NB4 (cell line): ENCODE results near the gene ASAH2.

Source experiments
- CTCF ChIP-seq: IDR thresholded peaks from one replicate; pipeline ENCODE4 v1.5.1; 2012; ENCODE audit warnings: low read depth, low read length
- MAX ChIP-seq: IDR thresholded peaks from 2 replicates; pipeline ENCODE4 v1.6.1; 2011; ENCODE audit warnings: low read depth, low read length
- POLR2A ChIP-seq: IDR thresholded peaks from 2 replicates; pipeline ENCODE4 v1.6.1; 2011; ENCODE audit warnings: mild to moderate bottlenecking; ENCODE audit not compliant: insufficient read length; ENCODE audit errors: extremely low read depth

- no peak for TF ChIP-seq CTCF
- no peak for TF ChIP-seq MAX
- TF ChIP-seq POLR2A = no peak
These were observed 3.3 kb downstream of the ASAH2 start for GRCh38 chr10:50248062-50248461.
